ENCODE results near the gene SYNC. TPM values are rescaled to one million over a fixed set of nuclear protein-coding genes. Genes with fewer than 3 reads are reported as not detected.

Gene SYNC
- total RNA-seq, 2 experiments from 2014 or later, result 0.09 TPM; not detected in 1

DNA sequence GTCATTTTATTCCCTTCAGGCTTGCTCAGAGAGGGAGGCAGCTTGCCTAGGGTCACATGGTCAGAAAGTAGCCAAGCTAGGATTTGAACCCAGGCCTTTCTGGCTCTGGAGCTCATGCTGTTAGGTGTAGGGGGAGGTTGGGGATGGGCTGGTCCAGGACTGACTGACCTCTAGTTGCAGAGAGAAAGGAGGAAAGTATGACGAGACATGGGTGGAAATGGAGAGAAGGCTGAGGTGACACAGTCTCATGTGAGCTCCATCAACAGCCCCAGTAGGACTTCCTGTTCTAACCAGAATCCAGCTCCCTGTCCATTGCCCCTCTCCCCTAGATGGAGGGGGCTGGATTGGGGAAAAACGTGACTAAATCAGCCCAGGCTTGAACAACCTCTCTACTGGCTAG, 15.5 kb upstream of the SYNC start:
- intact Hi-C loops (cut with micrococcal nuclease; ENCODE audit: unreplicated experiment), result no loop called here
- Histone ChIP-seq H3K9me2 (ENCODE audit: insufficient read depth, low read length) (no peaks in the 10 kb centered on the region), H3K36me3 (ENCODE audit: insufficient read depth, low read length) (no peaks in the 10 kb centered on the region), H4K20me1 (ENCODE audit: insufficient read depth, low read length) (no peaks in the 10 kb centered on the region), H3K4me3 (ENCODE audit: low read depth, low read length, poor library complexity, severe bottlenecking) (no peak overlapping the region), H3K4me2 (ENCODE audit: low read length) (no peak overlapping the region), H2AFZ (ENCODE audit: low read length) (no peak overlapping the region), H3K4me1 (ENCODE audit: insufficient read depth, low read length, poor library complexity, severe bottlenecking) (peaks cover 10% of the 10 kb centered on the region), H3K27ac (ENCODE audit: low read depth, low read length, poor library complexity, severe bottlenecking) (no peak overlapping the region), H3K79me2 (ENCODE audit: insufficient read depth, low read depth, low read length) (no peaks in the 10 kb centered on the region), H3K9me3 (ENCODE audit: low read length) (no peaks in the 10 kb centered on the region)
- ChIA-PET POLR2A (interaction anchor here (0.7 to 1.1 kb wide), 2 partner anchors 12 to 382 kb away, joined by 3 to 4 read pairs; partner anchors contain the start of gene MARCKSL1), CTCF (ENCODE audit: unreplicated experiment) (no interaction called here)
- TF ChIP-seq CTCF (conservative IDR thresholded peaks at IDR 0.05; ENCODE audit: low read length), result no peak
- no TSS peak for BruUV-seq (replicated peaks)
- DNase-seq (ENCODE audit: low spot score), result no peak

DNA sequence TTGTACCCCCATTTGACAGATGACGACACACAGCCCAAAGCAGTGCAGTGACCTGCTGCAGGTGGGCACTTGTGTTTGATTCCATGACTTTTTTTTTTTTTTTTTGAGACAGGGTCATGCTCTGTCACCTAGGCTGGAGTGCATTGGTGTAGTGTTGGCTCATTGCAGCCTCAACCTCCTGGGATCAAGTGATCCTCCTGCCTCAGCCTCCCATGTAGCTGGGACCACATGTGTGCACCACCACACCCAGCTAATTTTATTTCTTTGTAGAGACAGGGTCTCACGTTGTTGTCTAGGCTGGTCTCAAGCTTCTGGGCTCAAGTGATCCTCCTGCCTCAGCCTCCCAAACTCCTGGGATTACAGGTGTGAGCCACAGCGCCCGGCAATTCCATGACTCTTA, 14.9 kb upstream of the SYNC start:
- H3K4me2 ChIP-seq (ENCODE audit: low read length), result no peak overlapping the region
- H3K4me3 ChIP-seq (ENCODE audit: low read depth, low read length, poor library complexity, severe bottlenecking), result no peak overlapping the region
- no peak for DNase-seq (ENCODE audit: low spot score)
- TF ChIP-seq EZH2phosphoT487 (IDR thresholded peaks at IDR 0.05; ENCODE audit: borderline replicate concordance, low read depth, low read length), result no peak
- TF ChIP-seq CTCF (conservative IDR thresholded peaks at IDR 0.05; ENCODE audit: low read length), result no peak
- H3K9me2 ChIP-seq (ENCODE audit: insufficient read depth, low read length), result no peaks in the 10 kb centered on the region
- intact Hi-C loops (cut with micrococcal nuclease; ENCODE audit: unreplicated experiment), result no loop called here
- H4K20me1 ChIP-seq (ENCODE audit: insufficient read depth, low read length), result no peaks in the 10 kb centered on the region
- H2AFZ ChIP-seq (ENCODE audit: low read length), result no peak overlapping the region
- H3K9me3 ChIP-seq (ENCODE audit: low read length), result no peaks in the 10 kb centered on the region
- no peak overlapping the region for H3K27ac ChIP-seq (ENCODE audit: low read depth, low read length, poor library complexity, severe bottlenecking)
- ChIA-PET POLR2A (interaction anchor here (0.7 to 1.1 kb wide), 2 partner anchors 12 to 381 kb away, joined by 3 to 4 read pairs; partner anchors contain the start of gene MARCKSL1), CTCF (ENCODE audit: unreplicated experiment) (no interaction called here)
- no peaks in the 10 kb centered on the region for H3K36me3 ChIP-seq (ENCODE audit: insufficient read depth, low read length)
- no peaks in the 10 kb centered on the region for H3K79me2 ChIP-seq (ENCODE audit: insufficient read depth, low read depth, low read length)
- BruUV-seq (replicated peaks), result no TSS peak
- H3K4me1 ChIP-seq (ENCODE audit: insufficient read depth, low read length, poor library complexity, severe bottlenecking), result peaks cover 10% of the 10 kb centered on the region

DNA sequence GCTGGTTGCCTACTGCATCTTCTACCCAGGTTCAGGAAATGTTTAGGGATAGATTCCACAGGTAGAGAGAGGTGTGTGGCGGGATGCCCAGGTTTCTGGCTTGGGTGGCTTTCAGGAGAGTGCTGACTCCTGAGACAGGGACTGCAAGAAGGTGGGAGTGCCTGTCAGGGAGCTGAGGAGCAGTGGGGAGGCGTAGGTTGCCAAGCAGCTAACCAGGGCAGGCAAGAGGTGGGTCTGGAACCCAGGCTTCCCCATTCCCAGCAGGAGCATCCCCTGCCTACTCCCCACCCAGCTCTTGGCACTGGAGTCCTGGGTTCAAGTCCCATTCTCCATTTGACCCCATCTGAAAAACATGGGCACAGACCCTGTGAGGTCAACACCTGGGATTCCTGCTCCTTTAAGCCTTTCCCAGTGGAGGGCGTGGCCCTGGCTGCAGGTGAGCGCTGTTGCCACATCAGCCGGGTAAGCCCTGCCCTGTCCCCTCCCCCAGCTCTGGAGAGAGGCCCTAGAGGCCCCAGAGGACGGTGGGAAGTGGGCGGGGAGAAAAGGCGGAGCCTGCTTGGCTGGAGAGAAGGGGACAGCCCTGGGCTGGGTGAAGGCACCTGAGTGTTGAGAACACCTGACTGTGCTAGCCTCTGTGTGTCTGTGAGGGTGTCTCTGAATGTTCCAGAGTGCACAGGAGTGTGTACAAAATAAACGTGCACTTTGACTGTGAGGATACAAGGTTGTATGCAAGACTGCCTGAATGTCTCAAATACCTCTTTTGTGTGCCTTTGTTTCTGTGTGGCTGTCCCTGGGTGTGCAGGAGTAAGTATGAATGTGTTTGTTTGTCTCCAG, 14.0 kb upstream of the SYNC start:
- H3K36me3 ChIP-seq (ENCODE audit: insufficient read depth, low read length), result no peaks in the 10 kb centered on the region
- no peaks in the 10 kb centered on the region for H3K9me2 ChIP-seq (ENCODE audit: insufficient read depth, low read length)
- BruUV-seq (replicated peaks), result no TSS peak
- TF ChIP-seq EZH2phosphoT487 (IDR thresholded peaks at IDR 0.05; ENCODE audit: borderline replicate concordance, low read depth, low read length), result no peak
- no peak for TF ChIP-seq CTCF (conservative IDR thresholded peaks at IDR 0.05; ENCODE audit: low read length)
- POLR2A ChIA-PET, result interaction anchor here (0.6 kb wide), 1 partner anchor 93 kb away, joined by 6 read pairs; no protein-coding TSS in a partner anchor
- H3K79me2 ChIP-seq (ENCODE audit: insufficient read depth, low read depth, low read length), result no peaks in the 10 kb centered on the region
- H3K9me3 ChIP-seq (ENCODE audit: low read length), result no peaks in the 10 kb centered on the region
- intact Hi-C loops (cut with micrococcal nuclease; ENCODE audit: unreplicated experiment), result no loop called here
- peaks cover 10% of the 10 kb centered on the region for H3K4me1 ChIP-seq (ENCODE audit: insufficient read depth, low read length, poor library complexity, severe bottlenecking)
- H3K27ac ChIP-seq (ENCODE audit: low read depth, low read length, poor library complexity, severe bottlenecking), result no peak overlapping the region
- CTCF ChIA-PET (ENCODE audit: unreplicated experiment), result no interaction called here
- H2AFZ ChIP-seq (ENCODE audit: low read length), result peak overlapping the region; percentile 74; the same call in 1 of the 2 replicates
- H3K4me3 ChIP-seq (ENCODE audit: low read depth, low read length, poor library complexity, severe bottlenecking), result no peak overlapping the region
- H4K20me1 ChIP-seq (ENCODE audit: insufficient read depth, low read length), result no peaks in the 10 kb centered on the region
- H3K4me2 ChIP-seq (ENCODE audit: low read length), result peak overlapping the region; percentile 37
- DNase-seq (ENCODE audit: low spot score), result peak; percentile 85
